Choroid plexus epithelial cell (primary cell): ENCODE measurements around the gene AP3S2.

ENCODE experiments used
- DNase-seq: peaks from one replicate; pipeline ENCODE4 v3.0.0-alpha.2; 2010; ENCODE audit warnings: low read depth
- H3K4me3 ChIP-seq: 2 replicates; pipeline ENCODE4 v1.5.1; 2011; ENCODE audit warnings: low read depth, mild to moderate bottlenecking, control low read depth, low read length, moderate library complexity
- TF ChIP-seq, protein P1 (sequence below): conservative IDR thresholded peaks from 2 replicates; pipeline ENCODE4 v1.5.1; 2011; ENCODE audit warnings: low read depth, mild to moderate bottlenecking, control low read depth, inconsistent platforms, low read length, moderate library complexity

The AP3S2 gene

GRCh38 chr15:89802986-89803824 lies 90.6 kb downstream of the AP3S2 start:
- TF ChIP-seq, protein P1, sequence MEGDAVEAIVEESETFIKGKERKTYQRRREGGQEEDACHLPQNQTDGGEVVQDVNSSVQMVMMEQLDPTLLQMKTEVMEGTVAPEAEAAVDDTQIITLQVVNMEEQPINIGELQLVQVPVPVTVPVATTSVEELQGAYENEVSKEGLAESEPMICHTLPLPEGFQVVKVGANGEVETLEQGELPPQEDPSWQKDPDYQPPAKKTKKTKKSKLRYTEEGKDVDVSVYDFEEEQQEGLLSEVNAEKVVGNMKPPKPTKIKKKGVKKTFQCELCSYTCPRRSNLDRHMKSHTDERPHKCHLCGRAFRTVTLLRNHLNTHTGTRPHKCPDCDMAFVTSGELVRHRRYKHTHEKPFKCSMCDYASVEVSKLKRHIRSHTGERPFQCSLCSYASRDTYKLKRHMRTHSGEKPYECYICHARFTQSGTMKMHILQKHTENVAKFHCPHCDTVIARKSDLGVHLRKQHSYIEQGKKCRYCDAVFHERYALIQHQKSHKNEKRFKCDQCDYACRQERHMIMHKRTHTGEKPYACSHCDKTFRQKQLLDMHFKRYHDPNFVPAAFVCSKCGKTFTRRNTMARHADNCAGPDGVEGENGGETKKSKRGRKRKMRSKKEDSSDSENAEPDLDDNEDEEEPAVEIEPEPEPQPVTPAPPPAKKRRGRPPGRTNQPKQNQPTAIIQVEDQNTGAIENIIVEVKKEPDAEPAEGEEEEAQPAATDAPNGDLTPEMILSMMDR: no peak
- no peak overlapping the region for H3K4me3 ChIP-seq
- DNase-seq: no peak

DNA sequence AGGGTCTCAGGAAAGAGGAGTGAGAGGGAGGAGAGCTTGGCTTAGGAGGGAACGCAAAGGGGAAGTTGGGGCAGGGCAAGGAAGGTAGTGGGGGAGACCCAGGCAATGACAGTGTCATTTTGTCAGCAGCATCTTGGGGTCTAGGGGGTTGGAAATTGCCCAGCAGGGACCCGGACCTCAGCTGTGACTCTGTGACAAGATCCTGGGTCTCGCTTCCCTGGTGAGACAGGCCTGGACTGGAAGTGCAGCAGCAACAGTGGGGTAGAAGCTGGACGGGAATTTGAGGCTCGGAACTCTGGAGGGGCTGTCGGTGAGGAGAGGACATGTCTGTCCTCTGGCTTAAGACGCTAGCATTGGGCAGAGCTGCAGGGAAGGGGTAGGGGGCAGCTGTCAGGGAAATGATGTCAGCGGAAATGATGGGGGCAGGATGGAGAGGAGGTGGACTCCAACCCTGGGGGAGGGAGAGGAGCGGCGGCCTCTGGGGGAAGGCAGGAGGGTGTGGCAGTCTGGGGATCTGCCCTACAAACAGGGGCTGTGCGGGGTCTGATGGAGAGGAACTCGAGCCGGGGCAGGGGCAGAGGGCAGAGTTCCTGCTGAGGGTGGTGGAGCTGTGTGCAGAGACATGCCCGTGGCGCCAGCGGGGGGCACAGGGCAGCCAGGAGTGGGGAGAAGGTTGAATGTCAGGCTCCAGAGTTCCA lies 91.4 kb downstream of the AP3S2 start:
- TF ChIP-seq, protein P1: no peak
- no peak overlapping the region for H3K4me3 ChIP-seq
- no peak for DNase-seq

DNA sequence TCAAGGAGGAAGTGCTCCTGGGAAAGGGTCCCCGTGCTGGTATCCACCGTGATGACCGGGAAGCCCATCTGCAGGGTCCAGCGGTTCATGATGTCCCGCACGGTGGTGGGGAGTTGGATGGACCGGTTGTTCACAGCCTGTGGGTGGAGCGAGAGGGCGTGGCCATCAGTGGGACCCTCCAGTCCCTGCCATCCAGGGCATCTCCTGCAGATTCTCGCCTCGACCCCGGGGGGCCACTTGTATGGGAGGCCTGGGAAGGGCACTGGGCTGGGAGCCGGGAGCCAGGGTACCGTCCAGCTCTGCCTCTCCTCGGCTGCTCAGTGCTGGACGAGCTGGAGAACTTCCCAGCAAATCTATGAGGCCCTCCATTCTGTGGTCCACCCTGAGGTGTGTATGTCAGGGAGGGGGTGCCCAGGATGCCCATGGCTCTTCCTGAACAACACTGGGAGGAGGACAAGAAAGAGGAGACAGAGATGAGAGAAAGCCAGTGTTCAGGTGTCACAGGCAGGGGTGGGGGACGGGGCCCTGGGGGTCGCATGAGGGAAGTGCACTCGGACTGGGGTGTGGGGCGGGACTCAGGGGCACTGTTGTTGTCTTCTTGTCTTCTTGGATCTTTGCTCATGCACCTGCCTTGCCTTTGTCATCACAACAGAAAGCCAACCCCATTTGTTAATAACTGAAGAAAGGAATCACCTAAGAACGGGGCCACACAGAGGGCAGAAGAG lies 92.2 kb downstream of the AP3S2 start:
- TF ChIP-seq, protein P1: no peak
- no peak overlapping the region for H3K4me3 ChIP-seq
- DNase-seq: no peak

GRCh38 chr15:89799918-89800498 lies 93.8 kb downstream of the AP3S2 start:
- TF ChIP-seq, protein P1: no peak
- H3K4me3 ChIP-seq: no peak overlapping the region
- DNase-seq: no peak

DNA sequence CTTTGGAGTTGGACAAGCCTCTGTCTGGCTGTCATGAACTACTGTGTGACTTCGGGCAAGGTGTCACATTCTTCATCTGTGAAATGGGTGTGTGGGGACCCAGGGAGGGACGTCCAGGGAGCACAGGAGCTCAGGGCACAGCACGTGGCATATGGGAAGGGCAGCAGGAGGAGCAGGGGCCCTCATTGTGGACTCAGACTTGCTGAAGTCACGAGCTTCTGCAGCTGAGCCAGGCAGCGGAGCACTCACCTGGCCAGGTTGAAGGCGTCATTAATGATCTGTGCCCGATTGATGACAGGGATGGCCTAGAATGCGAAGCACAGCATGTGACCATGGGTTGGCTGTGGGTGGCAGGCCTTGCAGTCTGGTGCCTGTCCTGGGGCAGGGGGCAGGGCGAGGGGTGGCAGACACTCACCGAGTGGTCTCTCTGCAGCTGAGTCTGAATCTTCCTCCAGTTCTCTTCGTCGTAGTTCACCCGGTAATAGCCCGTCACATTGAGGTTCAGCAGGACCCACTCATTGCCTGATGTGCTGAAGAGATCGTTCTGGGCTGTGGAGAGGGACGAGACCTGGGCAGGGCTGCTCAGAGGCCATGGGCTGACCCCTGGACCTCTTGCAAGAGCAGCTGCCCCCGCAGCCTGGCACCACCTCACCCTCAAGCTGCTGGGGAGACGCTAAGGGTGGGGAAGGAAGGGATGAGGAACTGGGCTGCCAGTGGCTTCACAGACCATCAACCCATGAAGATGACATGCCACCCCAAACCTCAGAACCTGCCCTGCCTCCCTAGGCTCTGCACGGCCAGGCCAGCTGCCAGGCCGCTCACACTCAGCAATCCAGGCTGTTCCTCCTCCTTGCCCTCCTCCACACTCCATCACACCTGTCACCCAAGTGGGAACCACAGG lies 94.5 kb downstream of the AP3S2 start:
- TF ChIP-seq, protein P1: no peak
- H3K4me3 ChIP-seq: no peak overlapping the region
- DNase-seq: no peak

DNA sequence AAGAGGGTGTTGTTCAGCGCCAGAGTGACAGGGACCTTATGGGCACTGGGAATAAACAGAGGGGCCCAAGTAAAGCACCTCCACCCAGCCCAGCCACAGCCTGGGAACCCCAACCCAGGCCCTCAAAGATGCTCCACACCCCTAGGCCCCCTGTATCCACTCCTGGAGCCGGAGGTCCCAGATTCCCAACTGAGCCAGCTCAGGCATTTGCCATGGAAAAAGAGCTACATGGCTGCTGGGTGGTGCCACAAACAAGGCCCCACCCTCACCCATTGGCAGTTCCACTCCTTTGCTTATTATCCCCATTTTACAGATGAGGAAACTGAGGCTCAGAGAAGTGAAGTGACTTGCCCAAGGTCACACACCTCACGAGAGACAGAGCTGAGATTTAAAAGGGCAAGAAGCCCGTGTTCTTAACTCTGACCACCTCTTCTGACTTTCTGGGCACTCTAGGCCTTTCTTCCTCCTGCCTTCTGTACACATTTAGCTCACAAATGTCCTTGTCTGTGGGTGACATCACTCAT lies 96.1 kb downstream of the AP3S2 start:
- H3K4me3 ChIP-seq: no peak overlapping the region
- TF ChIP-seq, protein P1: no peak
- no peak for DNase-seq
